ENCODE results near the gene SIK2.

- TF ChIP-seq CTCF (IDR thresholded peaks at IDR 0.05 in 8 of 11, conservative IDR thresholded peaks at IDR 0.05 in 3 of 11) (no peak), POLR2A (IDR thresholded peaks at IDR 0.05) (no peak), POLR2AphosphoS5 (IDR thresholded peaks at IDR 0.05) (no peak)
Observed at GRCh38 chr11:111633756-111634362, 31.6 kb downstream of the SIK2 start.

Data from spleen (tissue), 7 donors.